Suprapubic skin (tissue), 4 donors: ENCODE results near the gene MYO1E. TPM values are rescaled to one million over a fixed set of nuclear protein-coding genes. Genes with fewer than 3 reads are reported as not detected.

Experiments used
- DNase-seq, 2 donors: peaks; one replicate each; pipeline ENCODE4 v3.0.0-alpha.2; 2019; ENCODE audit warnings: low spot score in 2 of 2
- H3K27ac ChIP-seq: fragments of 200-600 bp; sonication (generic); one replicate; pipeline ENCODE4 v1.5.1; 2019
- H3K27me3 ChIP-seq: fragments of 200-600 bp; sonication (generic); one replicate; pipeline ENCODE4 v1.5.1; 2019
- H3K36me3 ChIP-seq: fragments of 200-600 bp; sonication (generic); one replicate; pipeline ENCODE4 v1.5.1; 2019
- H3K4me1 ChIP-seq: fragments of 200-600 bp; sonication (generic); one replicate; pipeline ENCODE4 v1.5.1; 2019
- H3K4me3 ChIP-seq: fragments of 200-600 bp; sonication (generic); one replicate; pipeline ENCODE4 v1.5.1; 2019; ENCODE audit warnings: mild to moderate bottlenecking
- H3K9me3 ChIP-seq: fragments of 200-600 bp; sonication (generic); one replicate; pipeline ENCODE4 v1.5.1; 2019
- EP300 ChIP-seq: sonication (generic); formaldehyde crosslinking; IDR thresholded peaks from one replicate; pipeline ENCODE4 v1.6.1; 2017; ENCODE audit warnings: antibody characterized with exemption
- POLR2A ChIP-seq, 2 donors: fragments of 450-650 bp; IDR thresholded peaks; one replicate each; pipeline ENCODE4 v1.6.1; 2017; ENCODE audit warnings: antibody characterized with exemption in 2 of 2, mild to moderate bottlenecking in 2 of 2, moderate library complexity in 2 of 2
- POLR2AphosphoS5 ChIP-seq, 3 donors: sonication (generic); formaldehyde crosslinking; IDR thresholded peaks; one replicate each; pipeline ENCODE4 v1.6.1; 2017; ENCODE audit warnings: antibody characterized with exemption in 3 of 3
- WGBS: methylation state at CpG from one replicate; pipeline ENCODE4 v1.1.5; 2018; 5-methylcytosine and 5-hydroxymethylcytosine counted together
- total RNA-seq, 4 donors: library from RNA; depleted of rRNA; stranded (reverse); fragments of >200 nt; gene quantifications; one replicate each; pipeline ENCODE4 v1.1.0, GENCODE V29; 2016
- TF ChIP-seq, protein P1 (sequence below), 2 donors: fragments of 200-600 bp in 1 of 2; fragments of 450-650 bp in 1 of 2; sonication (generic) in 1 of 2; IDR thresholded peaks; one replicate each; pipeline ENCODE4 v1.5.1; 2016 to 2019; ENCODE audit warnings: antibody characterized with exemption in 2 of 2, mild to moderate bottlenecking in 1 of 2, moderate library complexity in 1 of 2

The MYO1E gene
- total RNA-seq, 4 donors from 2014 or later = 79.7 to 171 (median 144) TPM

DNA sequence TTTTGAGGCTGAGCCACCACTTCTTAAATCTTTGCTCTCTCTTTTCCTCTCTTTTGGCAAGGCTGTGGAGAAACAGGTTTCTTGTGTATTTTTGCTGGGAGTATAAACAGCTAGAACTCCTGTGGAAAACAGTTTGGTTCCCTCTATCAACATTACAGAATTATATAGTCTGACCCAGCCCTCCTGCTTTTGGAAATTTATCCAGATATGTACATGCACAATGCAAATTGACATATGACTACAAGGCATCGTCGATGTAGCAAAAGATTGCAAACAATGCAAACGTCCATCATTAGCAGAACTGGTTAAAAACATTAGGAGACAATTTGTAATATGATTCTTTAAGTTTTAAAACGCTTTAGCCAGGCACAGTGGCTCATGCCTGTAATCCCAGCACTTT is 12.5 kb upstream of the MYO1E start:
- Histone ChIP-seq H3K9me3 (no peaks in the 10 kb centered on the region), H3K36me3 (no peaks in the 10 kb centered on the region), H3K4me3 (no peak overlapping the region), H3K27ac (no peak overlapping the region), H3K4me1 (peaks cover 6% of the 10 kb centered on the region), H3K27me3 (no peaks in the 10 kb centered on the region)
- no peak for DNase-seq
- TF ChIP-seq POLR2A (IDR thresholded peaks at IDR 0.05) (no peak), EP300 (no peak), POLR2AphosphoS5 (IDR thresholded peaks at IDR 0.05) (no peak)
- TF ChIP-seq, protein P1, sequence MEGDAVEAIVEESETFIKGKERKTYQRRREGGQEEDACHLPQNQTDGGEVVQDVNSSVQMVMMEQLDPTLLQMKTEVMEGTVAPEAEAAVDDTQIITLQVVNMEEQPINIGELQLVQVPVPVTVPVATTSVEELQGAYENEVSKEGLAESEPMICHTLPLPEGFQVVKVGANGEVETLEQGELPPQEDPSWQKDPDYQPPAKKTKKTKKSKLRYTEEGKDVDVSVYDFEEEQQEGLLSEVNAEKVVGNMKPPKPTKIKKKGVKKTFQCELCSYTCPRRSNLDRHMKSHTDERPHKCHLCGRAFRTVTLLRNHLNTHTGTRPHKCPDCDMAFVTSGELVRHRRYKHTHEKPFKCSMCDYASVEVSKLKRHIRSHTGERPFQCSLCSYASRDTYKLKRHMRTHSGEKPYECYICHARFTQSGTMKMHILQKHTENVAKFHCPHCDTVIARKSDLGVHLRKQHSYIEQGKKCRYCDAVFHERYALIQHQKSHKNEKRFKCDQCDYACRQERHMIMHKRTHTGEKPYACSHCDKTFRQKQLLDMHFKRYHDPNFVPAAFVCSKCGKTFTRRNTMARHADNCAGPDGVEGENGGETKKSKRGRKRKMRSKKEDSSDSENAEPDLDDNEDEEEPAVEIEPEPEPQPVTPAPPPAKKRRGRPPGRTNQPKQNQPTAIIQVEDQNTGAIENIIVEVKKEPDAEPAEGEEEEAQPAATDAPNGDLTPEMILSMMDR (IDR thresholded peaks at IDR 0.05) = no peak
- WGBS = 76% methylated on average over 4 of the region's 4 CpGs

DNA sequence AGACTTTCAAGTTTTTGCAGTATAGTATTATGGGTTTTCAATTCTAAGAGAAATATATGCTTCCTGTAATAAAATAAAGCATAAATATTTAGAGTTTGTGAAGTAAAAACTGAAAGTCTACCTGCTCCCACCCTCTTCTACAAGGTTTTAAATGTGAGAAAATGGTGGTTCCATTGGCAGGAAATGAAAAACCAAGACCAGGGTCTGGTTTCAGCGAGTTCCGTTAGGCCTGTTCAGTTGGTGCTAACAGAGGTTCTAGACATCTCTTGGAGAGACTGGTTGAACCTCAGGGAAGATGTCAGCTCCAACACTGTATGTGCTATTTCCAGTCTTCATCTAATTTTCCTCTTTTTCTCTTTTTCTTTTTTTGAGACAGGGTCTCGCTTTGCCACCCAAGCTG is 11.8 kb upstream of the MYO1E start:
- no peaks in the 10 kb centered on the region for H3K27me3 ChIP-seq
- no peak overlapping the region for H3K4me3 ChIP-seq
- DNase-seq = no peak
- H3K36me3 ChIP-seq = no peaks in the 10 kb centered on the region
- 93% methylated on average over 3 of the region's 3 CpGs for WGBS
- TF ChIP-seq POLR2A (IDR thresholded peaks at IDR 0.05) = no peak
- no peak for TF ChIP-seq EP300
- TF ChIP-seq POLR2AphosphoS5 (IDR thresholded peaks at IDR 0.05) = no peak
- TF ChIP-seq, protein P1 (IDR thresholded peaks at IDR 0.05) = no peak
- H3K9me3 ChIP-seq = no peaks in the 10 kb centered on the region
- H3K4me1 ChIP-seq = peaks cover 6% of the 10 kb centered on the region
- H3K27ac ChIP-seq = no peak overlapping the region

DNA sequence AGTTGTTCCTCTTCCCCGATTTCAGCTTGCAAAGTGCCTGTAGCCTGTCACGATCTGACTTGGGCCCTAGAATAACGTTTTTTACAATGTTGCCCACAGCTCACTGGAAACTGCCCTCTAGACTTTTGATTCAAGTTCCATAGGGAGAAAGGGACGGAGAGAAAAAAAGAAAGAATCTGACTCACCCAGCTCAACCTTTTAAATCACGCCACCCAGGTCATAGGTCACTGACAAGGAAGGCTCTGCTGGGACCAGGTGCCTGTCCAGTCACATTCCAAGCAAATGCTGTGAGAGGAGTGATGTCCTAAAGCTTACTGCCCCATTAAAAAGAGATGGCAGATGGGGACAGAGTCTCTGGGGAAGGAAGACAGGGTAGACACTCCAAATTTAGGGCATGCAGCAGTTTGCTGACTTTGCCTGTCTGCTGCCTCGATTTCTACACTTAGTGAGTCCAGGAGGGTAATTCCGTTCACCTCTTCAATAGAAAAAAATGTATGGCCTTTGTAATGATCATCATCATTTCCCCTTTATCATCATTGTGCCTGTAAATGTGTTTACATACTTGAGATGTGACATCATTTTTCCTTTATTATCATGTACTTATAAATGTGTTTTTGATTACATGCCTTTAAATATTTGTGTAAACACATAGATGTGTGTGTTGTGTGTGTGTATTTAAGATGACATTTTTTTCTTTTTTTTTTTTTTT is 8.4 kb upstream of the MYO1E start:
- TF ChIP-seq, protein P1 (IDR thresholded peaks at IDR 0.05) = no peak
- TF ChIP-seq POLR2AphosphoS5 (IDR thresholded peaks at IDR 0.05) (no peak), EP300 (no peak), POLR2A (IDR thresholded peaks at IDR 0.05) (no peak)
- Histone ChIP-seq H3K9me3 (no peaks in the 10 kb centered on the region), H3K36me3 (no peaks in the 10 kb centered on the region), H3K27me3 (no peaks in the 10 kb centered on the region), H3K4me3 (no peak overlapping the region), H3K4me1 (no peaks in the 10 kb centered on the region), H3K27ac (no peak overlapping the region)
- no peak for DNase-seq
- 67% methylated on average over 7 of the region's 7 CpGs for WGBS

DNA sequence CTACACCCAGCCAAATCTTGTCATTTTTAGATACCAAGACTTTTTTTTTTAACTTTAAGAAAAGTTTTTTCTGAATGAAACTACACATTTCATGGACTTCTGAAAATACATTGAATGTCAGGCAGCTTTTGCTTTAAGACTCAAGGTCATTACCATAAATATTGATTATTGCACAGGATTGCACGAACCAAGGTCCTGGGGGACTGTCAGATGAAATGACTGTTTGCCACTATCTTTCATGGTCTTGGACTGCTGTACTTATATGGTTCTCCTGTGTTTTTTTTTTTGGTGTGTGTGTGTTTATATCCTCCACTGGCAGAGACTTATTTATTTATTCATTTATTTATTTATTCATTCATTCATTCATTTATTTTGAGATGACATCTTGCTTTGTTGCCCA is 6.9 kb upstream of the MYO1E start:
- TF ChIP-seq POLR2AphosphoS5 (IDR thresholded peaks at IDR 0.05) (no peak), POLR2A (IDR thresholded peaks at IDR 0.05) (no peak), EP300 (no peak)
- TF ChIP-seq, protein P1 (IDR thresholded peaks at IDR 0.05) = no peak
- no peak overlapping the region for H3K4me3 ChIP-seq
- no peaks in the 10 kb centered on the region for H3K36me3 ChIP-seq
- no peaks in the 10 kb centered on the region for H3K9me3 ChIP-seq
- H3K27ac ChIP-seq = no peak overlapping the region
- H3K4me1 ChIP-seq = no peaks in the 10 kb centered on the region
- DNase-seq = no peak
- 92% methylated on average over 1 of the region's 1 CpG for WGBS
- no peaks in the 10 kb centered on the region for H3K27me3 ChIP-seq

DNA sequence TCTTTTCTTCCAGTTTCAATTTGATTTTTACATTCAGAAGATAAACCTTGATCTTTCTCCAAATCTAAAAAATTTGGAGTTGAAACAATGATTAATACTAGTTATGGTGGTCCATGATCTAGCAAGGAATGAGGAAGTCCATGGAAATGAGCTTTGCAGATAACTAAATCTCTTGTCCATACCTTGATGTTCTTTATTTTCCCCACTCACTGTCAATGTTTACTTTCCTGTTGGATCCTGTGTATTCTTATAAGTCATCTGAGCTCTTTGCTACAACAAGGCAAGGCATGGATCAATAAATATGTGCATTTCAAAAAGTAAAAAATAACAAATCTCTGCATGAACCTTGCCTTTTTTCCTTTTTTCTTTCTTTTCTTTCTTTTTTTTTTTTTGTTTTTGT is 6.2 kb upstream of the MYO1E start:
- Histone ChIP-seq H3K4me1 (no peaks in the 10 kb centered on the region), H3K27me3 (no peaks in the 10 kb centered on the region)

More for the DNA sequence above, 6.2 kb upstream of the MYO1E start:
- Histone ChIP-seq H3K36me3 (no peaks in the 10 kb centered on the region), H3K9me3 (no peaks in the 10 kb centered on the region), H3K27ac (no peak overlapping the region), H3K4me3 (no peak overlapping the region)
- TF ChIP-seq, protein P1 (IDR thresholded peaks at IDR 0.05) = no peak
- no peak for TF ChIP-seq EP300
- no peak for TF ChIP-seq POLR2A (IDR thresholded peaks at IDR 0.05)
- no peak for TF ChIP-seq POLR2AphosphoS5 (IDR thresholded peaks at IDR 0.05)
- no peak for DNase-seq
